HG02884 (cell line): ENCODE measurements around the gene LRP5.
"Not testable (repeated sequence)": the region's sequence is repeated elsewhere in the genome, so short reads cannot be mapped to it uniquely, and the experiment has no call there.

Source experiments
- ATAC-seq: cut with Tn5 transposase; IDR thresholded peaks from one replicate; pipeline ENCODE4 v1.9.1; 2021; ENCODE audit warnings: mild to moderate bottlenecking, moderate library complexity; ENCODE audit not compliant: unreplicated experiment

LRP5 gene

DNA sequence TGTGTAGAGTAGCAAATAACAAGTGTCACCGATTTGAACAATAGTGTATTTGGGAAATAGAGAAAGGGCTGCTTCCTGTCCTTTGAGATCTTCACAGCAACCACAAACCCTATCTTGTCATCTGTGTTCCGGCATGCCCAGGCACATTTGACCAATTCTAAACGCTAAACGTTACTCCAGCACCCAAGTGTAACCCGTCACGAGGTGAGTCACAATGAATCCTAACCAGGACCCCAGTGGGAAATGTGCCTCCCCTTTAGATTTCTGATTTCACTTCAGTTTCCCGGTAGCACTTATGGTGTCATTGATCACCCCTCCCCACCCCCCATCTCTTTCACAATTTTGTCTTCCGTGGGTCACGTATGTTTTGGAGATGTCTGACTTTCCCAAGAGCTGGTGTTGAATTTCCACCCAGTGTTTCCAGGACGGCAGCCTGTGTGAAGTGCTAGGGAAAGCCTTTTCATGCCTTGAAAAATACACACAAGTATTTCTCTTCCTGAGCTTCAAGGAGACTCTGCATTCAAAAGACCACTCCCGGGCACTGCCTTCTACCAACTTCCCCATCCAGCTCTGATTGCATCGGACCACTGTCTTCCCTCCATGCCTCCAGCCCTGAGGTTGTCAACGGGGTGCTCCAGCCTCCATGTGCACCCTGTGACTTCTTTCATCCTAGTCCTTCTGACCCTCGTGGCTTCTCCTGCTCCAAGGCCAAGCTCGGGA, 30.1 kb upstream of the LRP5 start:
- ATAC-seq: no peak

DNA sequence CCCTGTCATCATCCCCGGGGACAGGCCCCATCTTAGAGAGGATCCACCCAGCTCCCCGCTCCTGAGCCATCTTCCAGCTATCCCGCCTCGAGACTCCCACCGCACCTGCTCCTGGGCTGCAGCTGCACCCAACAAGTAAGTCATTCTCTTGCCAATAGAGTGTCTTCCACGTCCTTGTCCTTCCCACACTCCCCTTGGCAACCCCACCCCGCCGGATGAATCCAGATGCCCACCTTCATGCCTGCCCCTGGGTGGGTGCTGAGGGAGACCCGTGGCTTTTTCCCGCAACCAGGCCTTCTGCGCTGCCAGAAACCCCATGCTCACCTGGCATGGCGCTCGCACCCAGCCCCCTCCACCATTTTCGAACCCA, 29.5 kb upstream of the LRP5 start:
- ATAC-seq: no peak

DNA sequence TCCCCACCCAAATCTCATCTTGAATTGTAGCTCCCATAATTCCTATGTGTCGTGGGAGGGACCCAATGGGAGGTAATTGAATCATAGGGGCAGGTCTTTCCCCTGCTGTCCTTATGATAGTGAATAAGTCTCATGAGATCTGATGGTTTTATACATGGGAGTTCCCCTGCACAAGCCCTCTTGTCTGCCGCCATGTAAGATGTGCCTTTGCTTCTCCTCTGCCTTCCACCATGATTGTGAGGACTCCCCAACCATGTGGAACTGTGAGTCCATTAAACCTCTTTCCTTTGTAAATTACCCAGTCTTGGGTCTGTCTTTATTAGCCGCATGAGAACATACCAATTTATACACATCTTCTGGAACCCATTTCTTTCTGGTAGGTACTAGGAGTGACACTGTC, 27.8 kb upstream of the LRP5 start:
- not testable (repeated sequence) for ATAC-seq

DNA sequence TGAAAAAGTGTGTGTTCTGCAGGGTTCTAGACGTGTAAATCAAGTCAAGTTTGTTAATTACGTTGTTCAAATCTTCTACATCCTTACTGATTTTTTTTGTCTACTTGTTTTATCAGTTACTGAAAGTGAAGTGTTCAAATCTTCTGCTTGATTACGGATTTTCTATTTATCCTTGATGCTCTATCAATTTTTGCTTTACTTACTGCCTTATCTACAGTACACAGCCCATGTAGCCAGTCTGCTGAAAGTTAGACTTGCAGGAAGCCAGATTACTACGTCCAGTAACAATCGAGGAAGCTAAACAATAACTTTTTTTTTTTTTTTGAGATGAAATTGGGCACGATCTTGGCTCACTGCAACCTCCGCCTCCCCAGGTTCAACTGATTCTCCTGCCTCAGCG, 25.0 kb upstream of the LRP5 start:
- no peak for ATAC-seq

DNA sequence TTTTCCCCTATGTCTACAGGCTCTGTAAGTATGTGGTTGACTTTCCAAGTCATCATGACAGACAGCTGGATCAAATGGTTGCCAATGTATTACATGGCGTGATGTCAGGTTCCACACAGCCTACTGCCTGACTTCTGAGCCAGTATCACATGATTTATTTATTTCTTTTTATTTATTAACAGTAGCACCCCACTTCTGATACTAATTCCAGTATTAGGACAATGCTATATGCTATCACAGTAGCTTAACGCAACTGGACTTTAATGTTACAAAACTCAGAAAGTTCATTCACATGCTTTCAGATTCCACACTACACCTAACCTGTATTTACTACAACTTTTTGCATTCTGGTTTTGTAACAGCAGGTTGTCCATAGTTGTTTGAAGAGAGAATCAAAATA, 22.9 kb upstream of the LRP5 start:
- ATAC-seq: no peak

DNA sequence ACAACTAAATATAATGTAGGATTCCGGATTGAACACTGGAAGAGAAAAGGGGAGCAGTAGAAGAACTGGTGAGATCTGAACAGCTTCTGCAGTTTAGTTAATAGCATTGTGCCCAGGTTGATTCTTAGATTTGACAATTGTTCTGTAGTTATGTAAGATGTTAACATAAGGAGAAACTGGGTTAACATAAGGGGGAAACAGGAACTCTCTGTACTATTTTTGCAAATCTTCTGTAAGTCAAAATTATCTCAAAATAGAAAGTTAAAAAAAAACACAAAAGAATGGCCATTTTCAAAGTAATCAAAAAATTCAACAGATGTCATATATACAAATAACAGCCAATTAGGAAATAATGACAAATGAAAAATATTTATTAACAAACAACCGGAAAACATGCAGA, 18.7 kb upstream of the LRP5 start:
- ATAC-seq: no peak

DNA sequence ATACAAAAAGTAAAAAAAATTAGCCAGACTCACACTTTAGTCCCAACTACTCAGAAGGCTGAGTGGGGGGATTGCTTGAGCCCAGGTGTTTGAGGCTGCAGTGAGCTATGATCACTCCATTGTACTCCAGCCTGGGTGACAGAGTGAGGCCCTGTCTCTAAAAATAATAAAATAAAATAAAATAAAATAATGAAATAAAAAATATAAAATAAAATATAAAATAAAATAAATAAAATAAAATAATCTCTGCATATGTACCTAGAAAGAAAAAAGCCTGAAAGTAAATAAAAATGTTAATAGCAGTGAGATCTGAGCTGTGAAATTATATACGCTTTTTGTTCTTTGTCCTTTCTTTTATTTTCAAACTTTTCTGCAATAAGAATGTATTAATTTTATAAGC, 17.1 kb upstream of the LRP5 start:
- no peak for ATAC-seq

DNA sequence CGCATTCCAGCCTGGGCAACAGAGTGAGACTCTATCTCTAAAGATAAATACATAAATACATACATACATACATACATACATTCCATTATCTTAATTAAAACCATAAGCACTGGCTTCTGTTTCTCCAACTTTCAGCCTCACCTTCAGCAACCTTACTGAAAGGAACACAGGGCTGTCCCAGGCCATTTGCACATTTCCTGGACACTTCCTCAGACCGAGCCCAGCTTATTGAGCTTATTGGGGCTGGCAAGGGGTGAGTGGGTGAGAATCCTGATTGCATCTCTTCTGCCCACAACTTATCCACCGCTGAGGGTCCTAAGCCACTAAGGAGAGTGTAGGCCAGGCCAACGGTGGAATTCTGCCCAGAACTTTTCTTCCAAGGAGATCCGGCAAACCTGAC, 16.5 kb upstream of the LRP5 start:
- ATAC-seq: no peak

DNA sequence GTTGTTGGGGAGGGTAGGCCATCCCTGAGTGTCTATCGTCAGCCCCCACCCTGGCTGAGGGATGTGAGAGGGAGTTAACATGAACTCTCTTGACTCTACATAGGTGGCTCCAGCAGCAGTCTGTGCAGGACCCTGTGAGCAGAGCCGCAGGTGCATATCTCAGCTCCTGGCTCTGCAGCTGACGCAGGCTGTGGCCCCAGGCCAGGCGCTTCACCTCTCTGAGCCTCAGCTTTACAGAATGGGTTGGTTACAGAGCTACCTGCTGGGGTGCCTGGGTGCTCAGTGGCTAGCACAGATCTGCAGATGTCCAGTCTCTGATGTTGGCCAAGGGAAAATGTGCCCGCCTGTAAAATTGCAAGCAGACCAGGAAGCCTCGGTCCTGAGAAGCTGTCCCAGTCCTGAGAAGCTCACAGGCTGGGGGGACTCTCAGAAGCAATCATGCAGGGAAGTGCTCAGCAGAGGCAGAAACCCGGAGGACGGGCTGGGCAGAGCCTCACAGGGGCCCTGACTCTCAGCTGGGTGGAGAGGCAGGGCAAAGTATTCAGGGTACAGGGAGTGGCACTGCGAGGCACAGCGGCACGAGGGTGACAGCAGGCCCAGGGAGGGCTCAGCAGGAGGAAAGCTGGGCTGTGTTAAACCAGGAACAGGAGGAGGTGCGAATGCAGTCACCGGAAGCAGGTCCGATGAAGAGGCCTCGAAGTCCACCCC, 15.9 kb upstream of the LRP5 start:
- no peak for ATAC-seq

DNA sequence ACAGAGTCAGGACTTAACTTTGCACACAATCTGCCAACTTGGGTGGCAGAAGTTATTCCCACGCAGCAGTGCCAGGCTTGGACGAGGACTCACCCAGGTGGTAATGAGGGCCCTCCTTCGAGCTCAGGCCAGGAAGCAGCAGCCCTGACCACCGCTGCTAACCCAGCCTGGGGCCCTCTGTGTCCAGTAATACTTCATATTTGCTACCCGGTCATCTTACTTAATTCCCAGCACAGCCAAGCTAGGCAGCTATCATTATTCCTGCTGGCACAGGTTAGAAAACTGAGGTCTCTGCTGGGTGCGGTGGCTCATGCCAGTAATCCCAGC, 15.4 kb upstream of the LRP5 start:
- ATAC-seq: no peak

DNA sequence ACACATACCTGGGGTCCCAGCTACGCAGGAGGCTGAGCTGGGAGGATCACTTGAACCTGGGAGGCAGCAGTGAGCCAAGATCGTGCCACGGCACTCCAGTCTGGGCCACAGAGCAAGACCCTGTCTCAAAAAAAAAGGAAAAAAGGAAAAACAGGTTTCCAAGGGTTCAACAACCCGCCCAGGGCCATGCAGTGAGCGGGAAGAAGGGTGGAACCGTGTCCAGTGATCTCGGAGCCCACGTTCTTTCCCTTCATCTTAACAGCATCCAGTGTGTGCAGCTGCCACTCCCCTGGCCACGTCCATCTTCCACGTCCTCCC, 14.9 kb upstream of the LRP5 start:
- ATAC-seq: no peak

DNA sequence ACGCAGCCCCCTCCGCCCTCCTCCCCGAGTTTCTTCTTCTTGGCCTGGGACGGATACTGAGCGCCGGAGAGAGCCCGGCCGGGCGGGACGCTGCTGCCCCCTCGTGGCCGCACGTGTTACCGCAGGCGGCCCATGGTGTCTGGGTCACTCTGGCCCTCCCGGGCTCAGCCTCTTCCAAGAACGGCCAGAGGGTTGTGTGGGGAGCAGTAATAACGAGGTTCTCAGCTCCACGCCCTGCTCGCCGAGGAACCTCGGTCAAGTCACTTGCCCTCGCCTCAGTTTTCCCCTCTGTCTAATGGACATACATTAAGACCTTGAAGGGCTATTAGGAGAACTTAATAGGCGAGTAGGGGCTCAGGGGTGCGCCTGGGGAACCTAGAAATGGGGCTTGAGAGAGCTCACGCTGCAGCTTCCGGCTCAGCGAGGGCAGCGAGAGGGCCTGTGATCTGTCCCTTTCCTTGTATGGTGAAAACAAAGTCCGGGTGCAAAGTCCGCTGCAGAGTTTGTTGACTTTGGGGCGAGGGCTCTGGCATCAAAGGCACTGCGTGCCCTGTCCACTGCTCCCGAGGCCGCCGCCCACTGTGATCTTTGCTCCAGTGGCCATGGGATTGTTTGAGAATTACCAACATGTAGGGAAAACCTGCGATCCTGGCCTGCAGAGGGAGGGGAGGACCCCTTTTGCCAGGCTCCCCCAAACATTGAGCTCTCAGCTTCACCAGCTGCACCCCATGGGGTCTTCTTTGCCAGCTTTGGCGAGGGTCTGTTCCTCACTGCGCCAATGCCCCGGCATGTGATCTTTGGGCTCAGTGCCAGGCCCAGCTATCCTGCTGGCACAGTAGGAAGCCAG, 14.4 kb upstream of the LRP5 start:
- ATAC-seq: no peak

DNA sequence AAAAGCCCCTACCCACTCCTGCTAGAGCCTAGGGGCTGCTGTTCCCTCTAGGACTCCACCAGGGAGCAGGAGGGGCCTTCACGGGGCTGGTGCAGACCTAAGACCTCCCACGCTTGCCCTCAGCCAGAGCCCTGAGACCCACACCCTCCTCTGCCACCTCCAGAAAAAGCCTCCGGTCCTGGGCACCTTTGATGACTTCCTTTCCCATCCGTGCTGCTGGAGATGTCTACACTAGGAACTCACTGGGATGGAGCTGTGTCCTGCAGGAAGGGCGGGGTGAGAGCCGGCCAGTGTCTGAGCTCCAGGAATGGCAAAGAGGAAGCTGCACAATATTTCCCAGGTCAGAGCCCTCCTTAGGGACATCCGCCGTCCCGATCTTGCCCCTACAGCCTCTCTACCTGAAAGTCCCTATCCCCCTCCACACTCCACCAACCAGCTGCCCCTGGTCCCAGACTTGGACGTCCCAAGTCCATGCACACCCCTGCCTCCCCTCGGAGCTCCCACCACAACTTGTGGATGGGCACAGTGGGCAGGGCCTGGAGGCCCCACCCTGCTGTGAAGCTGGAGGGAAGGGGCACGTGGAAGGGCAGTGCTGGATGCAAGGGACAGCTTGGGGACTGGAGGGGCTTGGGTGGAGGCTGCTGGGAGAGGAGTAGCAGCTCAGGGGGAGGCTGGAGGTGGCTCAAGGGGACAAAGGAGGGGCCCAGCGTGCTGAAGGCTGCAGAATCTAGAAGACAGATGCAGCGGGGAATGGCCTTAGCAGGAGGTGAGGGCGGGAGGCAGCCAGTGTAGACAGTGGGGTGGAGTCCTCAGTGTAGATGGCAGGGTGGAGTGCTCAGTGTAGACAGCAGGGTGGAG, 13.5 kb upstream of the LRP5 start:
- no peak for ATAC-seq

DNA sequence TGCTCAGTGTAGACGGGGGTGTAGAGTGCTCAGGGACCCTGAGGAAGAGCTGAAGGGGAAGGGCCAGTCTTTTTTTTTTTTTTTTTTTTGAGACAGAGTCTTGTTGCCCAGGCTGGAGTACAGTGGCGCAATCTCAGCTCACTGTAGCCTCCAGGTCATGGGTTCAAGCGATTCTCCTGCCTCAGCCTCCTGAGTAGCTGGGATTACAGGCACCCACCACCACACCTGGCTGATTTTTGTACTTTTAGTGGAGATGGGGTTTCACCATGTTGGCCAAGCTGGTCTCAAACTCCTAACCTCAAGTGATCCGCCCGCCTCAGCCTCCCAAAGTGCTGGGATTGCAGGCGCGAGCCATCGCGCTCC, 12.9 kb upstream of the LRP5 start:
- ATAC-seq: not testable (repeated sequence)

DNA sequence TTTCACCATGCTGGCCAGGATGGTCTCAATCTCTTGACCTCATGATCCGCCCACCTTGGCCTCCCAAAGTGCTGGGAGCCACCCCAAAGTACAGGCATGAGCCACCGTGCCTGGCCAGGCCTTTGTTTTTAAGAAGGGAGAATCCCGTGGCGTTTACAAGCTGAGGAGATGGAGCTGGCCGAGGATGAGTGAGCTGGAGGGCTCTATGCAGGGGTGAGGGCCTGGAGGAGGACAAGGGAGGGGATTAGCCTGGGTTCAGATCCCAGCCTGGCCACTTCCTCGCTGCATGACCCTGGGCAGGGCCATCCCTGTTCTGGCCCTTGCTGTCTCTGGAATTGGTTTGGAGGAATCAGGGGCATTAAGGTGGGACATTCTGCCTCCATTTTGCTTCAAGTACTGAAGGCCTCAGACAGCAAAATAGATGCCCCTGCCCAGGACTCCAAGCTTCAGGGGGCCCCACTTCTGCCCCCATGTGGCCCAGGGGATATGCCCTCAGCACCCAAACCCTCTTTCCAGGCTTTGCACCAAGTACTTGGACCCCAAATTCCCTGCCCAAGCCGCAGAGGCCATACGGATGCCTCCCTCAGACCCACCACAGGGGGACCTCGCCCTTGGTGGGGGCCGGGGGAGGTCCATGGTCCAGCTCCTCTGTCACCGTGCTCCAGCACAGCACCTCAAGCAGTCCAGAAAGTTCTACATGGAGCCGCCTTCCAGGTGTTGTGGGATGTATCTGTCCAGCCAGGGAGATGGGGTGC, 12.1 kb upstream of the LRP5 start:
- no peak for ATAC-seq

DNA sequence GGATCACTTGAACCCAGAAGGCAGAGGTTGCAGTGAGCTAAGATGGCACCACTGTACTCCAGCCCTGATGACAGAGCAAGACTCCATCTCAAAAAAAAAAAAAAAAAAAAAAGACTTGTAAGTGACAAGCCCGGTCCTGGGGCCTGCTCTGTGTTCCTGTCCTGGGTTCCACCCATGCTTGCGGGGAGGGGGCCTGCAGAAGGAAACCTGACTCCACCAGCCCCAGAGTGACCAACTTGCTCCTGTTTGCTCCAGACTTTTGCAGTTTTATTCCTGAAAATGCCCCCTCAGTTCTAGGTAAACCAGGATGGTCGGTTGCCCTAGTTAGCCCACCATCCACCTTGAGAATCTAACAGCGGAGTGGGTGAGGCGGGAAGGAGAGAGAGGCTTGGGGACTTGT, 10.1 kb upstream of the LRP5 start:
- ATAC-seq: no peak

DNA sequence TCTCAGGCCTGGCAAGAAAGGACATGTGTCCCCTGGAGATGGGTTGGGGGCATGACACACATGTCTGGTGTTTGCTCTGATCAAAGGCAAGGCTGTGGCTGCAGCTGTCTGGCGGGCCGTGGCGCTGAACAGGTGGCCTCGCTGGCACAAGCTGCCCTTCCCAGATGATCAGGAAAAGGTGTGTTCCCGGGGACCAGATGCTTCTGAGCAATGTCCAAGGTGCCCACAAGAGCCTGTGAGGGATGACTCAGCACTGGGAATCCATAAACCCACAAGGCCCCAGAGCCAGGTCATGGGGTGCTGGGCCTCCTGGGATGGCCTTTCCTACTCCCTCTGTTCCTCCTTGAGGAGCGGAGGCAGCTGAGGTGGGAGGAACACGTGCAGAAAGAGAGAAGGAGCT, 9.7 kb upstream of the LRP5 start:
- ATAC-seq: no peak

DNA sequence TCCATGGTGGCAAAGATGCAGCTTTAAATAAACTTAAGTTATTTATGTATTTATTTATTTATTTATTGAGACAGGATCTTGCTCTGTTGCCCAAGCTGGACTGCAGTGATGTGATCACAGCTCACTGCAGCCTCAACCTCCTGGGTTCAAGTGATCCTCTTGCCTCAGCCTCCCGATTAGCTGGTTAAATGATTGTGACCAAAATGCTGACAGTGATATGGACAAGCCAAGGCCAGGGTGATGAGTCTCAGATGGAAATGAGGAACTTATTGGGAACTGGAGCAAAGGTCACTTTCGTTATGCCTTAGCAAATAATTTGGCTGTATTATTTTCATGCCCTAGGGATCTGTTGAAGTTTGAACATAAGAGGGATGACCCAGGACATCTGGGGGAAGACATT, 9.3 kb upstream of the LRP5 start:
- no peak for ATAC-seq

DNA sequence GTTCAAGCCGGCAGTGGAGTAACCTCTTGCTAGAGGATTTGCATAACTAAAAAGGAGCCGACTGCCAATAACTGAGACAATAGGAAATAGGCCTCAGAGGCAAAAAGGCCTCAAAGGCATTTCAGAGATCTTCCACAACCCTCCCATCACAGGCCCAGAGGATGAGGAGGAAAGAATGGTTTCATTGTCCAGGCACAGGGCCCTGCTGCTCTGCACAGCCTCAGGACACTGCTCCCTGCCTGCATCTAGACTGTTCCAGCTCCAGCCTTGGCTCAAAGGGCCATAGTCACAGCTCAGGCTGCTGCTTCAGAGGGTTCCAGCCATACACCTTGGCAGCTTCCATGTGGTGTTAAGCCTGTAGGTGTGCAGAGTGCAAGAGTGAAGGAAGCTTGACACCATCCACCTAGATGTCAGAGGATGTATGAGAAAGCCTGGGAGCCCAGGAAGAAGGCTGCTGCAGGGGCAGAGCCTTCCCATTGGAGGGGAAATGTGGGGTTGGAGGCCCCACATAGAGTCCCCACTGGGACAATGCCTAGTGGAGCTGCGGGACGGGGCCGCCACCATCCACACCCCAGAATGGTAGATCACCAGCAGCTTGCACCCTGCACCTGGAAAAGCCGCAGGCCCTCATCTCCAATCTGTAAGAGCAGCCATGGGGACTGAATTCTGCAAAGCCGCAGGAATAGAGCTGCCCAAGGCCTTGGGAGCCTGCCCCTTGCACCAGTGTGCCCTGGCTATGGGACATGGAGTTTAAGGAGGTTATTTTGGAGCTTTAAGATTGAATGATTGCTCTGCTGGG, 8.2 kb upstream of the LRP5 start:
- no peak for ATAC-seq

DNA sequence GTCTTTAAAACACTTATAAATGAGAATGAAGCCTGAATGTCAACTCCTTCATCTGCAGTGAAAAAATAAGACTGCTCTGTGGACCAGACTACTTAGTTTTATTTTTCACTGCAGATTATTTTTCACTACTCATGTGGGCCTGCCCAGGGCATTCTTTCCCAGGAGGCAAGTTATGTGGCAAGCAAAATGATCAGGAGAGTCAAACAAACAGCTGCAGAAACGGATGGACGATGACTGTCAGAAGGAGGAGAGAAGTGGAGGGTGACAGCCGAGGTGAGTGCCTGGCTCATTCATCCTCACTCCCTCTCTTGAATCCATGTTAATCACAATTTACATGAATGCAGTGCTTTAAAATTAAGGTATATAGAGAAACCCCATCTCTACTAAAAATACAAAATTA, 5.8 kb upstream of the LRP5 start:
- ATAC-seq: no peak
